LNCaP clone FGC (cell line): Measurements from ENCODE around the gene INHBE.
A peak's percentile ranks its signal among the peaks of the same experiment; 100 is the strongest.

Experiments
- DNase-seq: peaks from one replicate; pipeline ENCODE4 v3.0.0-alpha.2; 2011; ENCODE audit warnings: low read depth
- H3K4me3 ChIP-seq: 2 replicates; pipeline ENCODE4 v1.5.1; 2011; ENCODE audit warnings: mild to moderate bottlenecking, low read depth, low read length, control low read depth
- TF ChIP-seq, protein P1 (sequence below): IDR thresholded peaks from 2 replicates; pipeline ENCODE4 v1.5.1; 2012; ENCODE audit warnings: mild to moderate bottlenecking; ENCODE audit not compliant: control insufficient read depth, insufficient read depth; ENCODE audit errors: extremely low read depth

Gene INHBE

DNA sequence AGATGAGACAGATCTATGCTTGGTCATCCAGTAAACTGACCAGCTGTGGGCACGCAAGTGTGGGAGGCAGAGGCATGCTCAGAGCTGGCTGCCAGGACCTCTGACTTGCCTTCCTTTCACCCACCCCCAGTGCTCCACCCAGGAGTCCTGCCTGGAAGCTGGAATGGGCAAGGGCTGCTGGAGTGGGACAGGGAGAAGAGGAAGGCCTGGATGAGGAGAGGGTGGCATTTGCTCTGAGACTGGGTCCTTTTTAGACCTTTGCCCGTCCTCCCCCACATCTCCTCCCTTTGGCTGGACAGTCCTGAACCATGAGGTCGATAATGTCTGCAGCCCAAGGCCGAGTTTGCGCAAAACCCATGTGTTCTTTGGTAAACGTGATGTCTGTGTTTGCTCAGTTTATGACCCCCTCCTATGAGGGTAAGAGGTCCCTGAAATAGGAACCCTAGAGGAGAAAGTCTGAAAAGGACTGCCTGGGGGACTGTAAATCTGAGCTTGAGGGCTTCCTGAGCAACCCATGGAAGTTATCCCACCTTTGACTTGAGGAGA, 3.8 kb upstream of the INHBE start:
- H3K4me3 ChIP-seq, result no peak overlapping the region
- TF ChIP-seq, protein P1, sequence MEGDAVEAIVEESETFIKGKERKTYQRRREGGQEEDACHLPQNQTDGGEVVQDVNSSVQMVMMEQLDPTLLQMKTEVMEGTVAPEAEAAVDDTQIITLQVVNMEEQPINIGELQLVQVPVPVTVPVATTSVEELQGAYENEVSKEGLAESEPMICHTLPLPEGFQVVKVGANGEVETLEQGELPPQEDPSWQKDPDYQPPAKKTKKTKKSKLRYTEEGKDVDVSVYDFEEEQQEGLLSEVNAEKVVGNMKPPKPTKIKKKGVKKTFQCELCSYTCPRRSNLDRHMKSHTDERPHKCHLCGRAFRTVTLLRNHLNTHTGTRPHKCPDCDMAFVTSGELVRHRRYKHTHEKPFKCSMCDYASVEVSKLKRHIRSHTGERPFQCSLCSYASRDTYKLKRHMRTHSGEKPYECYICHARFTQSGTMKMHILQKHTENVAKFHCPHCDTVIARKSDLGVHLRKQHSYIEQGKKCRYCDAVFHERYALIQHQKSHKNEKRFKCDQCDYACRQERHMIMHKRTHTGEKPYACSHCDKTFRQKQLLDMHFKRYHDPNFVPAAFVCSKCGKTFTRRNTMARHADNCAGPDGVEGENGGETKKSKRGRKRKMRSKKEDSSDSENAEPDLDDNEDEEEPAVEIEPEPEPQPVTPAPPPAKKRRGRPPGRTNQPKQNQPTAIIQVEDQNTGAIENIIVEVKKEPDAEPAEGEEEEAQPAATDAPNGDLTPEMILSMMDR, result no peak
- no peak for DNase-seq

DNA sequence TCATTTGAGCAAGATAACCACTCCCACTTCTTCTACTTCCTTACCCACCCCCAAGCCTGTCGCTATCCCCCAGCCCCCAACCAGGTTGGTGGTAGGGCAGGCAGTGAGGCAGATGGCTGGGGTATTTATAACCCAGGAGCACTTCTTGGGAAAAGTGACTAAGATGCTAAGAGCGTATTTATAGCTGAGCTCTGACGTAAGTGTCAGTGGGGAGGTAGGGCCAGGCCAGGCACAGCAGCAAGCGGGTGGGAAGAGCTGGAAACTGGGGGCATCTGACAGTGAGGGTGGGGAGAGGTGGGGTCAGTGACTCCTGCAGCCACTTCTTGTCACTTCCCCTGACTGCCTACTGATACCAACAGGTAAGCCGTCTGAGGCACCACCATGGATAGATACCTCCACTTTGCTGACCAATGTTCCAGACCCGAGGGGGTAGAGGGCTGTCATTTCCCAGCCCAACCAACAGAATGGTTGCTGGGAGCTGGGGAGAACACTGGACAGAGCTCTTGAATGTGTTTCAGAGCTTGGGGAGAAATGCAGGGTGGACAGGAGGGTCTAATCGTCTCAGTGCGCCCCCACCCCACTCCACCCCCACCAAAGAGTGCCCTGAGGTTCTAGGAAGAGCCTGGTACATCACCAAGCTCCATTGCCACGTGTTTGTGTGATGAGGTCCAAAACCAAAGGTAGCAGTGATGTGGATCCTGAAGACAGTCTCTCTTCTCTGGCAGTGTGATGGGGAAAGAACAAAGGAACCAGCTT, 2.7 kb upstream of the INHBE start:
- TF ChIP-seq, protein P1, result no peak
- H3K4me3 ChIP-seq, result no peak overlapping the region
- DNase-seq, result no peak

DNA sequence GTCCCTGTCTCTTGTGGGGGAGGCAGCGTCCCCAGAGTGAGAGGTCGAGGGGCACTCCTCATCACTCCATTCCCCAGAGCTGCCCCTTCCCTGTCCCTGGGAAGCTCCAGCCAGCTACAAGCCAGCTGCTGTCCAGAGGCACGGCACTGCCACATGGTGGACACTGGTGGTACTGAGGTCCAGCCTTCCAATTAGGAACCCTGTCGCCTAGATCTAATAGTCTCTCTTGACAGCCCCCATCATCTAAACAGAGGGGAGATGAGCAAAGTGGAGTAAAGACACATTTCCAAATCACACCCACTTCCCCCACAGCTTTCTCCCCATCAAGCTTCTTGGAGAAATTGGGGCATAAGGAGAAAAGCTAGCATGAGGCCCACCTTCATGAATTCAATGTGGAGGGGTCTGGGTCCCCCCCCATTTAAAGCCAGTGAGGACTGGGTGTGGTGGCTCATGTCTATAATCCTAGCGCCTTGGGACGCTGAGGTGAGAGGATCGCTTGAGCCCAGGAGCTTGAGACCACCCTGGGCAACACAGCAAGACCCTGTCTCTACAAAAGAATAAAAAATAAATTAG, 2.1 kb upstream of the INHBE start:
- DNase-seq, result no peak
- TF ChIP-seq, protein P1, result peak; percentile 99
- no peak overlapping the region for H3K4me3 ChIP-seq

DNA sequence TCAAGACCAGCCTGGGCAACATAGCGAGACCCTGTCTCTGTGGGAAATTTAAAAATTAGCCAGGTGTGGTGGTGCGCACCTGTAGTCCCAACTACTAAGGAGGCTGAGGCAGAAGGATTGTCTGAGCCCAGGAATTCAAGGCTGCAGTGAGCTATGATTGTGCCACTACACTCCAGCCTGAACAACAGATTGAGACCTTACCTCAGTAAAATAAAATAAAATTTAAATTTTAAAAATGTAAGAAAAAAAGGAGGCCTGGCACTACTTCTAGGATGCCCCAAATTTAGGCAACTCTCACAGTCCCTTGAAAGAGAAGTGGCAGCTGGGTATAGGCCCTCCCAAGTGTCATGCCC, 918 bp upstream of the INHBE start:
- TF ChIP-seq, protein P1, result no peak
- H3K4me3 ChIP-seq, result no peak overlapping the region
- DNase-seq, result no peak

- DNase-seq, result no peak
- H3K4me3 ChIP-seq, result no peak overlapping the region
These were observed 452 bp downstream of the INHBE start for GRCh38 chr12:57455374-57456144.

GRCh38 chr12:57456145-57456700, 1.1 kb downstream of the INHBE start:
- TF ChIP-seq, protein P1, result peak; percentile 59
- no peak overlapping the region for H3K4me3 ChIP-seq
- no peak for DNase-seq

More at GRCh38 chr12:57455374-57456144, 452 bp downstream of the INHBE start:
- TF ChIP-seq, protein P1, result no peak
